Measurements from ENCODE around the gene NUDC. TPM values are rescaled to one million over a fixed set of nuclear protein-coding genes. Genes with fewer than 3 reads are reported as not detected.

The NUDC gene
- total RNA-seq, 2 donors from 2014 or later: 31.3 to 33.2 TPM

DNA sequence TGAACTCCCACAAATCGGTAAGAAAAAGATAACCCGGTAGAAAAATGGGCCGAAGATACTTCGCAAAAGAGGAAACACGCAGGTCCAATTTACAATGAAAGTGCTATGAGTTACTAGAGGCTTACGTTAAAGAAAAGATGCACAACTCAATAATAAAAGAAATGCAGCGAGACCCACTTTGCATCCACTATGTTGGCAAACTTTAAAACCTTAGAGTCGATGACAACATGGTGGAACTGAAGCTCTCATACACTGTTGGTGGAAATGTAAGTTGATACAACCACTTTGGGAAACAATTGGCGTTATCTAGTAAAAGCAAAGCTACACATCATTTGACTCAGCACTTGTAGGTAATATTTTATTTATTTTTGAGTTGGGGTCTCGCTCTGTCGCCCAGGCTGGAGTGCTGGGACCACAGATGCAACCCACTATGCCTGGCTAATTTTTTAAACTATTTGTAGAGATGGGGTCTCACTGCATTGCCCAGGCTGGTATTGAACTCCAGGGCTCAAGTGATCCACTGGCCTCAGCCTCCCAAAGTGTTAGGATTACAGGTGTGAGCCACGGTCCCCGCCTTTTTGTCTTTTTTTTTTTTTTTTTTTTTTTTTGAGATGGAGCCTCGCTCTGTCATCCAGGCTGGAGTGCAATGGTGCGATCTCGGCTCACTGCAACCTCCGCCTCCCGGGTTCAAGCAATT, 20.6 kb upstream of the NUDC start:
- WGBS, 2 donors: 47 to 54% methylated on average over 13 to 14 of the region's 18 CpGs
- intact Hi-C loops (cut with DNase I): no loop called here
- ATAC-seq (no peak), DNase-seq (no peak)
- no peaks in the 10 kb centered on the region for H3K9me3 ChIP-seq
- peak overlapping the region; percentile 70 to 86 (median 80) for H3K27ac ChIP-seq
- H3K4me3 ChIP-seq: peak overlapping the region; percentile 78 to 98
- TF ChIP-seq POLR2A (IDR thresholded peaks at IDR 0.05): no peak
- TF ChIP-seq, protein P1, sequence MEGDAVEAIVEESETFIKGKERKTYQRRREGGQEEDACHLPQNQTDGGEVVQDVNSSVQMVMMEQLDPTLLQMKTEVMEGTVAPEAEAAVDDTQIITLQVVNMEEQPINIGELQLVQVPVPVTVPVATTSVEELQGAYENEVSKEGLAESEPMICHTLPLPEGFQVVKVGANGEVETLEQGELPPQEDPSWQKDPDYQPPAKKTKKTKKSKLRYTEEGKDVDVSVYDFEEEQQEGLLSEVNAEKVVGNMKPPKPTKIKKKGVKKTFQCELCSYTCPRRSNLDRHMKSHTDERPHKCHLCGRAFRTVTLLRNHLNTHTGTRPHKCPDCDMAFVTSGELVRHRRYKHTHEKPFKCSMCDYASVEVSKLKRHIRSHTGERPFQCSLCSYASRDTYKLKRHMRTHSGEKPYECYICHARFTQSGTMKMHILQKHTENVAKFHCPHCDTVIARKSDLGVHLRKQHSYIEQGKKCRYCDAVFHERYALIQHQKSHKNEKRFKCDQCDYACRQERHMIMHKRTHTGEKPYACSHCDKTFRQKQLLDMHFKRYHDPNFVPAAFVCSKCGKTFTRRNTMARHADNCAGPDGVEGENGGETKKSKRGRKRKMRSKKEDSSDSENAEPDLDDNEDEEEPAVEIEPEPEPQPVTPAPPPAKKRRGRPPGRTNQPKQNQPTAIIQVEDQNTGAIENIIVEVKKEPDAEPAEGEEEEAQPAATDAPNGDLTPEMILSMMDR (IDR thresholded peaks at IDR 0.05): no peak
- peaks cover 25% of the 10 kb centered on the region for H3K4me1 ChIP-seq
- H3K27me3 ChIP-seq: no peaks in the 10 kb centered on the region
- H3K36me3 ChIP-seq (replicated peaks in 1 of 2; ENCODE audit: insufficient read depth in 1 of 2, low read depth in 2 of 2): peaks cover 0 to 2% of the 10 kb centered on the region in 2 donors

DNA sequence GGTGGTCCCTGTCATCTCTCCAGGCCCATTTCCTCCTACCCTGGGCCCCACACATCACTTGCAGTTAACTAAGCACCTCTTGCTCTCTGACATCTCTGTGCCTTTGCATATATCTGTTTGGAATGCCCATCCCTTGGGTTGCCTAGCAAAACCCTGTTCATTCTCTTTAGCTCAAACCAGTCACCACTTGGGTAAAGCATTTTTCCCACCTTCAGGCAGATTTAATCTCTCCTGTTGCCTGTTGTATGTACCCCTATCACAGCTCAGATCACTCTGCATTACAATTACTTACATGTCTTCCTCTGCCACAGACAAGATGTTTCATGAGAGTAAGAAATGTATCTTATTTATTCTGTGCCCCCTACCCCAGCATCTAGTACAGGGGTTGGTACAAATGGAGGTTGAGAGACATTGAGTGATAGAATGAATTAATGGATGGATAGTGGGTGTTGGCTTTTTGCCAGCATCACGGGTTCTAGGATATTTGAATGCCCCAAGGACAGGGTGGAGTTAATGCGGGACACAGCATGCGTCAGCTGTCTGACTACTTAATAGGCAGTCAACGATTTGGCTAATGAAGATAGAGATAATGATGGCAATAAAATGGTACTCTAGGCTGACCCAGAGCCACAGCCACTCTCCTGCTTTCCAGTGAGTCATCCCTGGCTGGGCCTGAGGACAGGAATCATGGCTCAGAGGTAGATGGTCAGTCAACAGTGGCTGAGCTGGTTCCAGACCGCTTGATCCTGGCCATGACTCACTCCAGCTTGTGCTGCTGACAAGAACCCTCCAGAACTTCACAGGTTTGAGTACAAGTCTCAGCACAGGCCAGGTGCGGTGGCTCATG, 14.2 kb upstream of the NUDC start:
- Histone ChIP-seq H3K4me1 (peaks cover 39% of the 10 kb centered on the region), H3K4me3 (no peak overlapping the region), H3K27me3 (no peaks in the 10 kb centered on the region), H3K27ac (peak overlapping the region in 3 of 4 donors; percentile 5 to 68 (median 49)), H3K9me3 (no peaks in the 10 kb centered on the region), H3K36me3 (replicated peaks in 1 of 2; ENCODE audit: insufficient read depth in 1 of 2, low read depth in 2 of 2) (no peaks in the 10 kb centered on the region)
- intact Hi-C loops (cut with DNase I): no loop called here
- DNase-seq: peak; percentile 51 to 92 (median 62)
- ATAC-seq: peak; percentile 78
- WGBS, 2 donors: 38 to 40% methylated on average over 6 of the region's 6 CpGs
- TF ChIP-seq, protein P1 (IDR thresholded peaks at IDR 0.05): no peak
- no peak for TF ChIP-seq POLR2A (IDR thresholded peaks at IDR 0.05)

DNA sequence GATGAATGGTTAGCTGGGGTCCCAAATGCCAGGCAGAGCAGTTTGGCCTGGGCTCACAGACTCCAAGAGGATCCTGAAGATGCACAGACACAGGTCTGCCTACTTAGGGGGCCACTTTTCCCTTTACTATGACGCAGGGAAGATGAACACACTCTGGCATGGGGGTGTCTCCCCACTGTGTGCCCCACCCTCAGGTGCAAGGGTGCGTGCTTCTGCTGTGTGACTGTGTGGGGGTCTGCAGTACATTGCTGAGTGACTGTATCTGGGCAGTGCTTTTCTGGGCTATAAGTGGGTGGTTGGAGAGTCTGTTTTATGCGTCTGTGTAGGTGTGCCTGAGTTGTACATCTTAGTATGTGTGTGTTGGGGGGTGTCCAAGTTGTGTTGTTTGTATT, 11.6 kb upstream of the NUDC start:
- TF ChIP-seq, protein P1 (IDR thresholded peaks at IDR 0.05): no peak
- TF ChIP-seq POLR2A (IDR thresholded peaks at IDR 0.05): no peak
- Histone ChIP-seq H3K27me3 (no peaks in the 10 kb centered on the region), H3K9me3 (no peaks in the 10 kb centered on the region), H3K4me3 (no peak overlapping the region), H3K27ac (peak overlapping the region in 3 of 4 donors; percentile 95 to 100 (median 97)), H3K4me1 (peaks cover 54% of the 10 kb centered on the region), H3K36me3 (replicated peaks in 1 of 2; ENCODE audit: insufficient read depth in 1 of 2, low read depth in 2 of 2) (no peaks in the 10 kb centered on the region)
- WGBS, 2 donors: 75 to 87% methylated on average over 3 of the region's 3 CpGs
- no peak for DNase-seq
- no peak for ATAC-seq
- intact Hi-C loops (cut with DNase I): no loop called here

DNA sequence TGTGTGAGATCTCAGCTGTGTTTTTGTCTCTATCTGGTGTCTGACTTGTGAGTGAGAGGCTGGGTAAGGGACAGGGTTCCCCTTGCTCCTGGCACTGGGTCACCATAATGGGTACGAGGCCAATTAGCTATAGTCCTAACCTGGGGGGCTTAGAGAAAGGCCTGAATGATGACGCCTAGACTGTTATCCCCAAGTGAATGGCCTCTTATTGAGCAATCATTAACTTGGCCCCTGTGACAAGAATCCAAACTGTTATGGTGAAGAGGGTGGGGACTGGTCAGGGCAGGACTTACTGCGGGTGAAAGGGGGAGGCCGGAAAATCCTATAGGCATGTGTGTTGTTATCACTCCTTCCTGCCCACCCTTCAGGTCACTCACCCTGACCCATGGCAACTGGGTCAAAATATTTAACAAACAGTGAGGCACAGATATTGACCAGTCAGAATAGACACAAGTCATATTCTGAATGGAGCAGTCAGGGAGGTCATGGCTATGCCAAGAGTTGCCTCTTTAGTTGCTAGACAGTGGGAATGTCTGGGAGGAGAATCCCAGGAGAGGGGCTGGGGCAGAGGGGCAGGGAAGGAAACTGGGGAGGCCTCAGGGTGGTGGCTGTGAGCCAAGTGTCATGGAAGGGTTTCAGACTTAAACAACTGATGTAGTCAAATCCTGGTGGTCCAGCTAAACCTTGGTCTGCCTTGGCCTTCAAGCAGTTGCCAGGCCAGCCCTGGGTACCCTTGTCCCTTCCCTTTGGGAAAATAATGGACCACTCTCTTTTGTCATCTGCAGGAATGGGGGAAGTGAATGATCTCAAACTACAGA, 11.0 kb upstream of the NUDC start:
- intact Hi-C loops (cut with DNase I): no loop called here
- no peaks in the 10 kb centered on the region for H3K27me3 ChIP-seq
- H3K4me3 ChIP-seq: no peak overlapping the region
- peak in 1 of 3 donors; percentile 4 for TF ChIP-seq POLR2A (IDR thresholded peaks at IDR 0.05)
- TF ChIP-seq, protein P1 (IDR thresholded peaks at IDR 0.05): no peak
- ATAC-seq (no peak), DNase-seq (peak in 1 of 4 donors; percentile 20)
- no peaks in the 10 kb centered on the region for H3K9me3 ChIP-seq
- H3K36me3 ChIP-seq (replicated peaks in 1 of 2; ENCODE audit: insufficient read depth in 1 of 2, low read depth in 2 of 2): no peaks in the 10 kb centered on the region
- H3K4me1 ChIP-seq: peaks cover 60% of the 10 kb centered on the region
- peak overlapping the region; percentile 95 to 100 (median 98) for H3K27ac ChIP-seq
- 31 to 36% methylated on average over 4 of the region's 4 CpGs for WGBS, 2 donors

All from body of pancreas (tissue), 4 donors.